OCI-M2 (cell line): ENCODE results near the gene MYO1C.
"Not testable (repeated sequence)": the region's sequence is repeated elsewhere in the genome, so short reads cannot be mapped to it uniquely, and the experiment has no call there.

Experiments used
- DNase-seq: peaks from one replicate; lab custom pipeline; 2025; ENCODE audit not compliant: unreplicated experiment; lab: John Stamatoyannopoulos, UW

Gene MYO1C

GRCh38 chr17:1434150-1434549 is 58.3 kb downstream of the MYO1C start:
- DNase-seq, result no peak

GRCh38 chr17:1431631-1432104 is 60.8 kb downstream of the MYO1C start:
- DNase-seq, result no peak

- no peak for DNase-seq
Measured at GRCh38 chr17:1423456-1424135, 68.9 kb downstream of the MYO1C start.

GRCh38 chr17:1422885-1423284 is 69.6 kb downstream of the MYO1C start:
- no peak for DNase-seq

- DNase-seq, result no peak
Measured at GRCh38 chr17:1421470-1421869, 71.0 kb downstream of the MYO1C start.

GRCh38 chr17:1420981-1421380 is 71.5 kb downstream of the MYO1C start:
- no peak for DNase-seq

GRCh38 chr17:1420163-1420562 is 72.3 kb downstream of the MYO1C start:
- DNase-seq, result no peak

GRCh38 chr17:1418476-1418875 is 74.0 kb downstream of the MYO1C start:
- not testable (repeated sequence) for DNase-seq

- no peak for DNase-seq
Measured at GRCh38 chr17:1416414-1416813, 76.1 kb downstream of the MYO1C start.

GRCh38 chr17:1414634-1415033 is 77.9 kb downstream of the MYO1C start:
- no peak for DNase-seq
